HT-29 (cell line): ENCODE measurements around the gene DOCK4. TPM values are rescaled to one million over a fixed set of nuclear protein-coding genes. Genes with fewer than 3 reads are reported as not detected.
A peak's percentile ranks its signal among the peaks of the same experiment; 100 is the strongest.
"Not testable (repeated sequence)": the region's sequence is repeated elsewhere in the genome, so short reads cannot be mapped to it uniquely, and the experiment has no call there.

Experiments
- DNase-seq: peaks from one replicate; pipeline ENCODE4 v3.0.0-alpha.2; 2015; ENCODE audit warnings: low spot score
- total RNA-seq: library from RNA; depleted of rRNA; stranded (reverse); fragments of >200 nt; shearing (Covaris generic); gene quantifications from 2 replicates; pipeline ENCODE4 v1.2.3, GENCODE V29; 2014

Gene DOCK4
- total RNA-seq, 1 experiment from 2014 or later: 4.9 TPM

GRCh38 chr7:111954474-111955381 is 251.5 kb downstream of the DOCK4 start:
- DNase-seq: no peak

- DNase-seq: no peak
These were observed 252.1 kb downstream of the DOCK4 start for GRCh38 chr7:111954056-111954455.

- DNase-seq: peak; percentile 43
These were observed 252.6 kb downstream of the DOCK4 start for GRCh38 chr7:111953611-111954010.

- no peak for DNase-seq
These were observed 253.4 kb downstream of the DOCK4 start for GRCh38 chr7:111952783-111953182.

GRCh38 chr7:111951052-111951451 is 255.1 kb downstream of the DOCK4 start:
- DNase-seq: no peak

- DNase-seq: no peak
These were observed 263.6 kb downstream of the DOCK4 start for GRCh38 chr7:111942450-111943081.

GRCh38 chr7:111937163-111937562 is 269.0 kb downstream of the DOCK4 start:
- no peak for DNase-seq

- no peak for DNase-seq
These were observed 272.6 kb downstream of the DOCK4 start for GRCh38 chr7:111933609-111934008.

- DNase-seq: no peak
These were observed 274.2 kb downstream of the DOCK4 start for GRCh38 chr7:111931958-111932357.

- DNase-seq: peak; percentile 89
These were observed 275.1 kb downstream of the DOCK4 start for GRCh38 chr7:111931016-111931517.

- DNase-seq: no peak
These were observed 276.9 kb downstream of the DOCK4 start for GRCh38 chr7:111929264-111929663.

- no peak for DNase-seq
These were observed 278.7 kb downstream of the DOCK4 start for GRCh38 chr7:111927353-111928019.

GRCh38 chr7:111920329-111920728 is 285.9 kb downstream of the DOCK4 start:
- no peak for DNase-seq

GRCh38 chr7:111919631-111920179 is 286.5 kb downstream of the DOCK4 start:
- peak; percentile 42 for DNase-seq

- DNase-seq: no peak
These were observed 287.0 kb downstream of the DOCK4 start for GRCh38 chr7:111919164-111919563.

GRCh38 chr7:111918461-111918860 is 287.7 kb downstream of the DOCK4 start:
- DNase-seq: no peak

GRCh38 chr7:111917404-111917803 is 288.8 kb downstream of the DOCK4 start:
- DNase-seq: not testable (repeated sequence)

GRCh38 chr7:111914291-111914690 is 291.9 kb downstream of the DOCK4 start:
- no peak for DNase-seq

GRCh38 chr7:111911166-111911961 is 294.8 kb downstream of the DOCK4 start:
- DNase-seq: no peak

- no peak for DNase-seq
These were observed 295.5 kb downstream of the DOCK4 start for GRCh38 chr7:111910656-111911055.

GRCh38 chr7:111908673-111909072 is 297.5 kb downstream of the DOCK4 start:
- not testable (repeated sequence) for DNase-seq
